ENCODE results near the gene BRD4. TPM values are rescaled to one million over a fixed set of nuclear protein-coding genes. Genes with fewer than 3 reads are reported as not detected.

The BRD4 gene
- polyA plus RNA-seq, 1 donor (not counting 4 experiments of a cell fraction or from before 2014, with no cell fraction given), result 5.5 TPM

DNA sequence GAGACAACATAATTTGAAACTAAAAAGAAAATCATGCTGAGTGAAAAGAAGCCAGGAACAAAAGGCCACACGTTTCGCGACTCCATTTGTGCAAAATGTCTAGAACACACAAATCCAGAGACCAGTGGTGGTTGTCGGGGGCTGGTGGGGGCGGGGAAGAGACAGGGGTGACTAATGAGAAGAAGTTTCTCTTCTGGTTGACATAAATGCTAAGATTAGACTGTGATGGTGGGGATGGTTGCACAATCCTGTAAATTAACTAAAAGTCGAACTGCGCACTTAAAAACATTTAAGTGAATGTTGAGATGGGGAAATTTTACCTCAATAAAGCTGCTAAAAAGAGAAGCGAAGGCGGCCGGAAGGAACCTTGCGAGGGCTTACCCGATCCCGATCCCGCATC is 40.1 kb upstream of the BRD4 start:
- Histone ChIP-seq H4K20me1 (ENCODE audit: control insufficient read depth, extremely low read depth, insufficient read depth, low read length) (peaks cover 4% of the 10 kb centered on the region), H3K36me3 (ENCODE audit: control insufficient read depth in 2 of 2, extremely low read depth in 1 of 2, insufficient read depth in 2 of 2, low read length in 2 of 2) (peaks cover 45 to 60% of the 10 kb centered on the region in 2 experiments), H3K27ac (ENCODE audit: control insufficient read depth, insufficient read depth, low read length) (no peak overlapping the region), H3K79me2 (ENCODE audit: control insufficient read depth, insufficient read depth, low read length) (peaks cover 50% of the 10 kb centered on the region), H3K9me3 (ENCODE audit: control insufficient read depth, low read depth, low read length) (no peaks in the 10 kb centered on the region), H3K4me1 (ENCODE audit: control insufficient read depth, extremely low read depth, insufficient read depth, low read length) (peaks cover 9% of the 10 kb centered on the region), H2AFZ (ENCODE audit: control insufficient read depth, low read length) (no peak overlapping the region), H3K9ac (ENCODE audit: control insufficient read depth, extremely low read depth, insufficient read depth, low read length) (no peak overlapping the region), H3K9me1 (ENCODE audit: control insufficient read depth, extremely low read depth, insufficient read depth, low read length) (no peaks in the 10 kb centered on the region), H3K4me2 (ENCODE audit: control insufficient read depth, extremely low read depth, insufficient read depth, low read depth, low read length) (no peak overlapping the region), H3K27me3 (ENCODE audit: control insufficient read depth, extremely low read depth, insufficient read depth, low read length) (no peaks in the 10 kb centered on the region), H3K4me3 (ENCODE audit: control insufficient read depth in 2 of 3, extremely low read depth in 1 of 3, insufficient read depth in 2 of 3, low read depth in 1 of 3, low read length in 3 of 3) (no peak overlapping the region)
- no peak for TF ChIP-seq EZH2 (IDR thresholded peaks at IDR 0.05; ENCODE audit: low read length)
- TF ChIP-seq, protein P1, sequence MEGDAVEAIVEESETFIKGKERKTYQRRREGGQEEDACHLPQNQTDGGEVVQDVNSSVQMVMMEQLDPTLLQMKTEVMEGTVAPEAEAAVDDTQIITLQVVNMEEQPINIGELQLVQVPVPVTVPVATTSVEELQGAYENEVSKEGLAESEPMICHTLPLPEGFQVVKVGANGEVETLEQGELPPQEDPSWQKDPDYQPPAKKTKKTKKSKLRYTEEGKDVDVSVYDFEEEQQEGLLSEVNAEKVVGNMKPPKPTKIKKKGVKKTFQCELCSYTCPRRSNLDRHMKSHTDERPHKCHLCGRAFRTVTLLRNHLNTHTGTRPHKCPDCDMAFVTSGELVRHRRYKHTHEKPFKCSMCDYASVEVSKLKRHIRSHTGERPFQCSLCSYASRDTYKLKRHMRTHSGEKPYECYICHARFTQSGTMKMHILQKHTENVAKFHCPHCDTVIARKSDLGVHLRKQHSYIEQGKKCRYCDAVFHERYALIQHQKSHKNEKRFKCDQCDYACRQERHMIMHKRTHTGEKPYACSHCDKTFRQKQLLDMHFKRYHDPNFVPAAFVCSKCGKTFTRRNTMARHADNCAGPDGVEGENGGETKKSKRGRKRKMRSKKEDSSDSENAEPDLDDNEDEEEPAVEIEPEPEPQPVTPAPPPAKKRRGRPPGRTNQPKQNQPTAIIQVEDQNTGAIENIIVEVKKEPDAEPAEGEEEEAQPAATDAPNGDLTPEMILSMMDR (optimal IDR thresholded peaks at IDR 0.05 in 1 of 3, IDR thresholded peaks at IDR 0.05 in 1 of 3, conservative IDR thresholded peaks at IDR 0.05 in 1 of 3; ENCODE audit: extremely low read depth in 1 of 3, insufficient read depth in 2 of 3, low read length in 3 of 3), result no peak
- FAIRE-seq (no peak), DNase-seq (ENCODE audit: low read depth, low spot score) (no peak)
- dilution Hi-C loops (cut with MboI; ENCODE audit: extremely low pct_ligation_motif_present, low sequenced_read_pairs), result no loop called here

DNA sequence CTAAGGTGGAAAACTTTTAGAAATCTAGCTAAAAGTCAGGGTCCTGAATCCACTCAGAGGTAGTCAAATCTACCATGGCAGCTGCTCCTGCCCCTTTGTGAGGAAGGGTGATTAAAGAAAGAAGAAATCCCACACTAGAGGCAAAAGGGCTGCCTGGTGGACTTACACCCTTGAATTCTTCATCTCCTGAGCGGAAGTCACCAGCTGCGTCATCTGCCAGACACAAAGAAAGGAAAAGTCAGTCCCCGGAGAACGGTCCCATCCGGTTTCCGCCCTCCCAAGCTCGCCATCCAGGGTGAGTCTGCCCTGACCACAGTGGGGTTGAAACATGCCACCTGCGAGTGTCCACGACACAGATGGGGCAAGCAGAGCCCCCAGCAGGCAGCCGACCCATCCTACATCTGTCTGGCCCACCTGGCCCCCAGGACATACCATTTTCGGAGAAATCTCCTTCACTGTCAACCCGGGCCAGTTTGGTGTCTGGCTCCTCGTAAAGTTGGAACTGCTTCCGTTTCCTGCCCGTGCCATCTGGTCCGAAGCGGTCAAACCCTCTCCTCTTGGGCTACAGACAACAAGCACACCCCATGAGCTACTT is 39.5 kb upstream of the BRD4 start:
- H3K4me2 ChIP-seq (ENCODE audit: control insufficient read depth, extremely low read depth, insufficient read depth, low read depth, low read length), result no peak overlapping the region
- no peak for TF ChIP-seq EZH2 (IDR thresholded peaks at IDR 0.05; ENCODE audit: low read length)
- TF ChIP-seq, protein P1 (optimal IDR thresholded peaks at IDR 0.05 in 1 of 3, IDR thresholded peaks at IDR 0.05 in 1 of 3, conservative IDR thresholded peaks at IDR 0.05 in 1 of 3; ENCODE audit: extremely low read depth in 1 of 3, insufficient read depth in 2 of 3, low read length in 3 of 3), result no peak
- H3K4me1 ChIP-seq (ENCODE audit: control insufficient read depth, extremely low read depth, insufficient read depth, low read length), result peaks cover 3% of the 10 kb centered on the region
- no peaks in the 10 kb centered on the region for H3K9me1 ChIP-seq (ENCODE audit: control insufficient read depth, extremely low read depth, insufficient read depth, low read length)
- H3K79me2 ChIP-seq (ENCODE audit: control insufficient read depth, insufficient read depth, low read length), result peaks cover 45% of the 10 kb centered on the region
- no peak overlapping the region for H3K27ac ChIP-seq (ENCODE audit: control insufficient read depth, insufficient read depth, low read length)
- dilution Hi-C loops (cut with MboI; ENCODE audit: extremely low pct_ligation_motif_present, low sequenced_read_pairs), result no loop called here
- H3K27me3 ChIP-seq (ENCODE audit: control insufficient read depth, extremely low read depth, insufficient read depth, low read length), result no peaks in the 10 kb centered on the region
- H3K36me3 ChIP-seq (ENCODE audit: control insufficient read depth in 2 of 2, extremely low read depth in 1 of 2, insufficient read depth in 2 of 2, low read length in 2 of 2), result peaks cover 47 to 62% of the 10 kb centered on the region in 2 experiments
- H3K4me3 ChIP-seq (ENCODE audit: control insufficient read depth in 2 of 3, extremely low read depth in 1 of 3, insufficient read depth in 2 of 3, low read depth in 1 of 3, low read length in 3 of 3), result no peak overlapping the region
- FAIRE-seq, result no peak
- no peak overlapping the region for H3K9ac ChIP-seq (ENCODE audit: control insufficient read depth, extremely low read depth, insufficient read depth, low read length)
- H3K9me3 ChIP-seq (ENCODE audit: control insufficient read depth, low read depth, low read length), result no peaks in the 10 kb centered on the region
- no peak for DNase-seq (ENCODE audit: low read depth, low spot score)
- no peak overlapping the region for H2AFZ ChIP-seq (ENCODE audit: control insufficient read depth, low read length)
- H4K20me1 ChIP-seq (ENCODE audit: control insufficient read depth, extremely low read depth, insufficient read depth, low read length), result peaks cover 4% of the 10 kb centered on the region
